Glutamatergic neuron (in vitro differentiated cells): ENCODE results near the gene DUSP16. TPM values are rescaled to one million over a fixed set of nuclear protein-coding genes. Genes with fewer than 3 reads are reported as not detected.

Experiments used
- DNase-seq: peaks from one replicate; pipeline ENCODE4 v3.0.0; 2022
- H3K27ac Mint-ChIP-seq: one replicate; pipeline ENCODE4 v1.8.0; 2020; ENCODE audit warnings: mild to moderate bottlenecking, mixed read lengths, inconsistent platforms; ENCODE audit not compliant: unreplicated experiment
- H3K27me3 Mint-ChIP-seq: one replicate; pipeline ENCODE4 v1.8.0; 2020; ENCODE audit warnings: mild to moderate bottlenecking, moderate library complexity, mixed read lengths, inconsistent platforms; ENCODE audit not compliant: unreplicated experiment
- H3K36me3 Mint-ChIP-seq: one replicate; pipeline ENCODE4 v1.8.0; 2020; ENCODE audit warnings: mild to moderate bottlenecking, mixed read lengths, inconsistent platforms; ENCODE audit not compliant: unreplicated experiment
- H3K4me1 Mint-ChIP-seq: one replicate; pipeline ENCODE4 v1.8.0; 2020; ENCODE audit warnings: mild to moderate bottlenecking, low read depth, mixed read lengths, inconsistent platforms; ENCODE audit not compliant: unreplicated experiment
- H3K4me3 Mint-ChIP-seq: one replicate; pipeline ENCODE4 v1.8.0; 2020; ENCODE audit warnings: mild to moderate bottlenecking, mixed read lengths, inconsistent platforms; ENCODE audit not compliant: unreplicated experiment
- H3K9me3 Mint-ChIP-seq: one replicate; pipeline ENCODE4 v1.8.0; 2020; ENCODE audit warnings: mild to moderate bottlenecking, moderate library complexity, mixed read lengths, inconsistent platforms; ENCODE audit not compliant: unreplicated experiment
- total RNA-seq: library from RNA; stranded (reverse); fragmentation: NEBNext Ultra II Directional; extraction: Animal tissue kit (Norgen Biotek cat#: 25700); gene quantifications from one replicate; pipeline ENCODE4 v1.2.1, GENCODE V29; 2021; ENCODE audit not compliant: unreplicated experiment
- TF ChIP-seq, protein P1 (sequence below): fragments of 200-600 bp; sonication (generic); IDR thresholded peaks from one replicate; pipeline ENCODE4 v1.5.0; 2021; ENCODE audit not compliant: partially characterized antibody, unreplicated experiment

DUSP16 gene
- total RNA-seq, 1 donor from 2014 or later = 39.0 TPM

DNA sequence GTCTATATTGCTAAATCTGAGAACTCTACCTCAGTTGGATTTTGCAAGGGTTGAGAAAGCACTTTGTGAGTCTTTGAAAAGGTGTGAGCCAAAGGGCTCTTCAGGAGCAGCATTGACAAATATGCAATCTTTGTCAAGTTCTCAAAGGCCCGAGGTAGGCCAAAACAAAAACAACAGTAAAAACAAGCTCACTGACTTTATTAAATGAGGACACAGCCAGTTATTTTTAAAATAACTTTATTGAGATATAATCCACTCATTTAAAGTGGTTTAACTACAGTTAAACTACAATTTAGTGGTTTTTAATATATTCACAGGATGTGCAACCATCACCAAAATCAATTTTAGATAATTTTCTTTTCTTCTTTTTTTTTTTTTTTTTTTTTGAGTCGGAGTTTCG, 47.0 kb upstream of the DUSP16 start:
- Mint-ChIP-seq H3K9me3 (peaks cover 7% of the 10 kb centered on the region), H3K36me3 (no peaks in the 10 kb centered on the region), H3K27ac (no peak overlapping the region), H3K4me3 (no peak overlapping the region), H3K27me3 (peaks cover 6% of the 10 kb centered on the region), H3K4me1 (peaks cover 16% of the 10 kb centered on the region)
- TF ChIP-seq, protein P1, sequence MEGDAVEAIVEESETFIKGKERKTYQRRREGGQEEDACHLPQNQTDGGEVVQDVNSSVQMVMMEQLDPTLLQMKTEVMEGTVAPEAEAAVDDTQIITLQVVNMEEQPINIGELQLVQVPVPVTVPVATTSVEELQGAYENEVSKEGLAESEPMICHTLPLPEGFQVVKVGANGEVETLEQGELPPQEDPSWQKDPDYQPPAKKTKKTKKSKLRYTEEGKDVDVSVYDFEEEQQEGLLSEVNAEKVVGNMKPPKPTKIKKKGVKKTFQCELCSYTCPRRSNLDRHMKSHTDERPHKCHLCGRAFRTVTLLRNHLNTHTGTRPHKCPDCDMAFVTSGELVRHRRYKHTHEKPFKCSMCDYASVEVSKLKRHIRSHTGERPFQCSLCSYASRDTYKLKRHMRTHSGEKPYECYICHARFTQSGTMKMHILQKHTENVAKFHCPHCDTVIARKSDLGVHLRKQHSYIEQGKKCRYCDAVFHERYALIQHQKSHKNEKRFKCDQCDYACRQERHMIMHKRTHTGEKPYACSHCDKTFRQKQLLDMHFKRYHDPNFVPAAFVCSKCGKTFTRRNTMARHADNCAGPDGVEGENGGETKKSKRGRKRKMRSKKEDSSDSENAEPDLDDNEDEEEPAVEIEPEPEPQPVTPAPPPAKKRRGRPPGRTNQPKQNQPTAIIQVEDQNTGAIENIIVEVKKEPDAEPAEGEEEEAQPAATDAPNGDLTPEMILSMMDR = no peak
- DNase-seq = no peak

DNA sequence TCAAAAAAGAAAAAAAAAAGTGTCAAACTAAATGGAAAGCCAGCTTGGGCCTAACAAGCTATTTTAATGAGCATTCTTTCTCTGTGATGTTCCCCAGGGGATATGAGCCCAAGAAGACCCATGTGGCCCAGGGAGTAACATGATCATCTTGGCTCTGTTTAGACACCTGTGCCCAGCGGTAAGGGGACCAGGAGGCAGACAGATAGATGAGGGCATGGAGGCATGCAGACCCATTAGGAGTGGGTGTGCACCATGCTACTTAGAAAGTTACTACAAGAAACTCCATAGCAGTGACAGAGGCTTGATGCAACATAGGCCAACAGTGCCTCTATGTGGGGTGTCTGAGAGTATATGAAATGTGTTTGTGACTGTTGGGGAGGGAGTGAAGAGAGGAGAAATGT, 45.9 kb upstream of the DUSP16 start:
- no peak overlapping the region for H3K4me3 Mint-ChIP-seq
- H3K27me3 Mint-ChIP-seq = peaks cover 6% of the 10 kb centered on the region

DNA sequence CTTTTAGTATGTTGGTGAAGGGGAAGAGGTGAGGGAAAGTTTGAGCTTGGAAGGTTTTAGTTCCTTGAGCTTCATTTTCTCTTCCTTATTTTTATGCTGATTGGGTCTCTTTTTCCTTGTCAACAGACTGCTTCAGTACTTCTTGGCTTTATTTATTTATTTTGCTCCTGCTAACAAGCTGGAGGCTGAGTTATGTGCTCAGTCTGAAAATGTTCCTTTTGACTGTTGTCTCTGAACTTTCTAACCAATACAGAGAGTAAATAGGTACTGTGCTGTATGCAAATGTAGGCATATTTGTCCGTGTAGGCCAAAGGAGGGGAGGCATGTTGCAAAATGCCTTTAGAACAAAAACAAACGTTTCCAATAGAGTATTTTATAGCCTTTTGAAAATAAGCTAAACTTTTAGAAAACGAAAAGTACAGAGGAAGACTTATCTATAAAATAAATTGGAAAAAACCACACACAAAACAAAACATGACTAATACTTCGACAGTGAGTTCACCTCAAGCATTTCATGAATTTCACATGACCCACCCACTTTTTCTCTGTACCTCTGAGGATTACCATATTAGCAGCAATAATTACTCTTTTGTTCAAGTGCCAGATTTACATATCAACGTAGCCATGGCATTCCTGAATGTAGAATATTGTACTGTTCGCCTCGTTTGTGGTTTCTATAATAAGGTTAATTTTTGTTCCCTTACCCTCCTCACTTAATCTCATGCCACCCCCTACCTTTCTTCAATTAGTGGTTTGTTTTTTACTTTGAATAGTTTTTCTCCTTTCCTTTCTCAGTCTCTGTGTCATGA, 44.3 kb upstream of the DUSP16 start:
- Mint-ChIP-seq H3K9me3 (peaks cover 2% of the 10 kb centered on the region), H3K4me1 (peaks cover 8% of the 10 kb centered on the region), H3K36me3 (no peaks in the 10 kb centered on the region), H3K27me3 (peaks cover 2% of the 10 kb centered on the region), H3K27ac (no peak overlapping the region), H3K4me3 (no peak overlapping the region)
- no peak for DNase-seq
- TF ChIP-seq, protein P1 = no peak

More for the DNA sequence above, 45.9 kb upstream of the DUSP16 start:
- peaks cover 7% of the 10 kb centered on the region for H3K9me3 Mint-ChIP-seq
- DNase-seq = no peak
- H3K27ac Mint-ChIP-seq = no peak overlapping the region
- TF ChIP-seq, protein P1 = no peak
- H3K36me3 Mint-ChIP-seq = no peaks in the 10 kb centered on the region
- H3K4me1 Mint-ChIP-seq = peaks cover 14% of the 10 kb centered on the region

DNA sequence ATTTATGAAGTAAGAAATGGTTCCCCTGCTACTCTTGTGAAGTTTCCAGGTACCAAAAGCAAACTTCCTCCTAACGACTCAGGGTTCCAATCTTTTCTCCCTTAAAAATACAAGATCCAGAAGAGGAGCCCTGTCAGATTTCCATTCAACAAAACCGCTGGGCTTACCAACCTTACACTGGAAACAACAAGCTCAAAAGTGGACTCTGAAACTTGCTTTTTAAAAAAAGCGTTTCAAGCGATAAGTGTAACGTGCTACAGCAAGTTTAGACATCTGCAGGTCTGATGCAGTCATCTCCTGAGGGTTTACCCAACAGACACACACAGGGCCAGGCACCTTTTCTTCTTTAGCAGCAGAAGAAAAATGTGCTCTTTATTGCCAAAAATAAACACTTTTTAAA, 42.1 kb upstream of the DUSP16 start:
- Mint-ChIP-seq H3K27ac (no peak overlapping the region), H3K36me3 (no peaks in the 10 kb centered on the region), H3K27me3 (no peaks in the 10 kb centered on the region), H3K9me3 (no peaks in the 10 kb centered on the region), H3K4me3 (no peak overlapping the region), H3K4me1 (peaks cover 7% of the 10 kb centered on the region)
- TF ChIP-seq, protein P1 = no peak
- no peak for DNase-seq

DNA sequence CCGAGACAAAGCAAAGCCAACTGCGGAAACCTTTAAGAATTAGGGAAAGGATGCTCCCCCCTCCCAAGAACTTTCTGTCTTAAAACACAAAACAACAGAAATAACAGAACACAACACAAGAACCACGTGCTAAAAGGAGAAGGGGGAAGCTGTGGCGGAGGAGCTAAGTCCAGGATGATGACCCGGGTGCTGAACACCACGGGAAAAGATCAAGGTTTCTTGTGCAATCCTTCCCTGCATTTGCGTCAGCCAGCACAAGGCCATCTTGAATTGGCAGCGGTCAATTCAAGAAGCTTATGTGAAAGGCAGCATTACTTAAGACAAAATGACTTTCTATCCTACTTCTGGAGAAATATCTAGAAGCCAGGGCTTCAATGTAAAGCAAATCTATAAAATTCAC, 38.0 kb upstream of the DUSP16 start:
- no peaks in the 10 kb centered on the region for H3K36me3 Mint-ChIP-seq
- no peaks in the 10 kb centered on the region for H3K9me3 Mint-ChIP-seq
- no peaks in the 10 kb centered on the region for H3K27me3 Mint-ChIP-seq
- H3K4me1 Mint-ChIP-seq = peaks cover 2% of the 10 kb centered on the region
- DNase-seq = no peak
- no peak overlapping the region for H3K27ac Mint-ChIP-seq
- H3K4me3 Mint-ChIP-seq = no peak overlapping the region
- TF ChIP-seq, protein P1 = no peak
